ENCODE measurements around the gene VANGL2.
"Not testable (repeated sequence)": the region's sequence is repeated elsewhere in the genome, so short reads cannot be mapped to it uniquely, and the experiment has no call there.

VANGL2 gene

DNA sequence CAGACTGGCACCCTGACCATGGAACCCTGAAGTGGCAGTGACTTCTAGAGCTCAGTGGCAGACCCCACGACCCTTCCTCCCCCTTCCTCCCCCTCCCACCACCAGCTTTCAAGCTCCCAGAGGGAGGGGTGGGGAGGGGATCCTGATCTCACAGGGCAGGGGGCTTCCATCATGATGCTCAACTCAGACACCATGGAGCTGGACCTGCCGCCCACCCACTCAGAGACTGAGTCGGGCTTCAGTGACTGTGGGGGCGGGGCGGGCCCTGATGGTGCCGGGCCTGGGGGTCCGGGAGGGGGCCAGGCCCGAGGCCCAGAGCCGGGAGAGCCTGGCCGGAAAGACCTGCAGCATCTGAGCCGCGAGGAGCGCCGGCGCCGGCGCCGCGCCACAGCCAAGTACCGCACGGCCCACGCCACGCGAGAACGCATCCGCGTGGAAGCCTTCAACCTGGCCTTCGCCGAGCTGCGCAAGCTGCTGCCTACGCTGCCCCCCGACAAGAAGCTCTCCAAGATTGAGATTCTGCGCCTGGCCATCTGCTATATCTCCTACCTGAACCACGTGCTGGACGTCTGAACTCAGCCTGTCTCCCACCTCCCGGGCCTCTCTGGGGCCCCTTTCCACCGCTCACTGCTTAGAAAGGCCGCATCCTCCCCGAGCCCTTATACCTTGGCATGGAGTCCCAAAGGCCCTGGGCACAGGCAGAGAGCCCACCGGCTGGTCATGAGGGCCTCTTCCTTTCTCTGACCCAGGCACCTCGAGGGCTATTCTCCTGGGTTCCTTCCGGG lies 29.6 kb upstream of the VANGL2 start:
- no peak for DNase-seq (ENCODE audit: low spot score)

DNA sequence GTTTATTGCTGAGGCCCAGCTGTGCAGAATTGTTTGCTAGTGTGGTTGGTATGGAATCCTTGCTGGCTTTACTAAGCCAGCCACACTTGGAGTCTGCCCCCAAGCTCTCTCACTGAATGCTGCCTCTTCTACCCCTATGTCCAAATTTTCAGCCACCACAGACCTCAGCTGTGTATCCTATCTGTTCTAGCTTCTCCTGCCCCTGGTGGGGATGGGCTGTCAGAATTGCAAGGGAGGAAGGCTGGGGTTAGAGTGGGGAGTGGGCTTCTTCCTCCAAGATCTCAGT lies 29.1 kb upstream of the VANGL2 start:
- no peak for DNase-seq (ENCODE audit: low spot score)

DNA sequence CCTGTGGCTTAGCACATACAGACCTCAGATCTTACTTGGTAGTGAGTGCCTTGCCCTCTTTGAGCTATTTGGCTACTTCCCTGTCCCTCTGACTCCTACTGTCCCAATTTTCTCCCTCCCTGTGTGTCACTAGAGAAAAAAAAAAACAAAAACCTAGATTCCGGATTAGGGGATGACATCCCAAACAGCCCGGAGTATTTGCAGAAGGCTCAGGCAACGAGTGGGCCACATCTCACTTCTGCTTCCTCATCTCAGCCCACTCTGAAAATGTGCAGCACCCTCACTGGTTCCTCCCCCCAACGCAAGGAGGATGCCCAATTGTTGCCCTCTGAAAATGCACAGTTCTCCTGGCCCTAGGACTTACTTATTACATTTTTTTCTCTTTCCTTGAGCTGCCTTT lies 28.6 kb upstream of the VANGL2 start:
- DNase-seq (ENCODE audit: low spot score), result no peak

DNA sequence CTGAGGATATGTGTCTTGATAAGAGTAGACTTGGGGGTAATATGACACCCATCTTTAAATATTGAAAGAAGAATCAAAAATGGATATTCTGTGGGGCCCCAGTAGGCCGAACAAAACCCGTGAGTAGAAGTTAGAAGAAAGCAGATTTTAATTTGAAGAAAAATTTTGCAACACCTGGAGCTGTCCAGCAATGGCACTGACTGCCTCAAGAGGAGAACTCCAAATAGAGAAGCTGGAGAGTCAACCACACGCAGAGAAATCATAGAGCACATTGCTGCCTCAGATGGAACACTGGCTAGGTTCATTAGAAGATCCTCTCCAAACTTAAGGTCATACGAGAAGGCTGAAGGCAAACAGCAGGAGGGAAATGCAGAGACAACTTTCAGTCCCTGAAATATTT lies 26.7 kb upstream of the VANGL2 start:
- no peak for DNase-seq (ENCODE audit: low spot score)

DNA sequence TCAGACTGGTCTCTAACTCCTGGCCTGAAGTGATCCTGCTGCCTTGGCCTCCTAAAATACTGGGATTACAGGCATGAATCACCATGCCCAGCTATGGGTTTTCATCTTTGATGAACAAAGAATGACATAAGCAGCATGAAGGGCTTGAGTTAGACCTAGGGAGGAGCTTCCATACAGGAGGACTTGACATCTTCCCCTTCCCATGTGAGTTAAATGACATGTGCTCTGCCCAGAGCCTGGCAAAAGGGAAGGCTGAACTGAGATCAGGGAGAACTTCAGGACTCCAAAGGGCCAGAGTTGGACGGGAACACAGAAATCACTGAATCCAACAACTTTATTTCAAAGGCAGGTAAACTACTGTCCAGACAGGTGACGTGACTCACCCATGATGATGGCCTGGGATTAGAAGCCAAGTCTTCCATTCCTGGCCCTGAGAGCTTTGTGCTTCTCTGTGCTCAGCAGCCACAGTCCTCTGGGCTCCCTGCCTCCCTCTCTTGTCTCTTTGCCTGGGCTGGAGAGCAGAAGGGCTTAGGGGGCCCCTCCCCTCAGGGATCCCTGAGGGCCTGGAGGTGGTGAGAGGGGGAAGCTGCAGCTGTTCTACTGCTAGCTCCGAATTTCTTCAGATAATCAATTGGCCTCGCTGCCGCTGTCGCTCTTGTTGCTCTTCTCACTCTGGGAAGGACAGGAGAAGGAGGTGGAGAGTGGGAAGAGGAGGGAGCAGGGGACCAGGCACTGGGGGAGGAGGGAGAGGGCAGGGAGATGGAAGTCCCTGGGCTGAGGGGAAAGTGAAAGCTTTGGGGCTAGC lies 25.9 kb upstream of the VANGL2 start:
- DNase-seq (ENCODE audit: low spot score), result no peak

DNA sequence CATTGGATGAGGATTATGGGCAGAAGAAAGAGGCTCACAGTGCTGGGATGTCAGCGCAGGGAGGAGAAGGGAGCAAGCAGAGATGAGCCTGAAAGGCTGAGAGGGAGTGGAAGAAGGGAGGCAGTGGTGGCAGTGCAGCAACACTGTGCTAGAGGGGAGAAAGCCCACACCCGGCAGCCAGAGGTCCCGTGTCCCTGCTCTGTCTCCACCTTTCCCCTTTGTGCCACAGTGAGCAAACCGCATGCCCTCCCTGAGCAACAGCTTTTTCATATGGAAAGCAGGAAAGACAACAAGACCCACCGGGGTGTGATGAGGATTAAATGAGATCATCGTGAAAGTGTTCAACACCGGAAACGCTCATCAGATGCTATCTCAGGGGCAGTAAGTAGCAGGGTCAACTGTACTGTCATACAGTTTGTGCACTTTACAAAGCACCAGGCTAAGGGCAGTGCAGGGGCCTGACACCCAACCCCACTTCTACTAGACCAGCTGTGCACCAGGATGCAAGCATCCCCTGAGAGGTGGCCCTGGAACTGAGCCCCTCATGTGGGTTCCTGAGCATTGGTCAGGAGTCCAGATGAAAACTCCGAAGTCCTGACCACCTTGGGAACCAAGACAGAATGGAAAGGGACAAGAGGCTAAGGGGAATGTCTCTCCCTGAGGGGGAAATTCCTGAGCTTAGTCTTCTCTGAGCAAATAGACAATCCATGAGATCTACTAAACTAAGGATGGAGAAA lies 24.4 kb upstream of the VANGL2 start:
- no peak for DNase-seq (ENCODE audit: low spot score)

DNA sequence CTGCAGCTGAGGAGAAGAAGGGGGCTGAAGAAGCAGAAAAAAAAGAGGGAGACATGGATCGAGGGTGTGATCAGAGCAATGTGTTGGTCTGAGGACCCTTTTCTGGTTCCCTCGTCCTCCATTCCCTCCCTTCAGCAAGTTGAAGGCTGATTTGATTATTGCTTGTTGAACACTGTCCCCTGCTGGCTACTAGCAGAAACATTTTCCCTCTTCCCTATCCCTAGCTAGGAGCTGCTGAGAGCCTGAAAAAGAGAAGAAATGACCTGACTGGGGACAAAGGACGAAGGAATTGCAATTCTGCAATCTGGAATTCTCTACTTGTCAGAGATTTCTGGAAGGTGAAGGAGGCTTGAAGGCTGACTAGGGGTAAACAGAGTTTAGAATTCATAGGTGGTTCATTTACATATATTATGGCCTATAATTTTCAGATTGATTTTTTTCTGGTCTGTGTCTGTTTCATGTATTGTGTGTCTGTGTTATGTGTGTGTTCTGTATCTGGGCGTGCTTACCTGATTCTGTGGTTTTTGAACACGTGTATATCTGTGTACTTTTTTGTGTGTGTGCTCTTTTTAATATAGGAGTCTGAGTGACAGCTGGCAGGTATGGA lies 23.7 kb upstream of the VANGL2 start:
- DNase-seq (ENCODE audit: low spot score), result peak; percentile 57

DNA sequence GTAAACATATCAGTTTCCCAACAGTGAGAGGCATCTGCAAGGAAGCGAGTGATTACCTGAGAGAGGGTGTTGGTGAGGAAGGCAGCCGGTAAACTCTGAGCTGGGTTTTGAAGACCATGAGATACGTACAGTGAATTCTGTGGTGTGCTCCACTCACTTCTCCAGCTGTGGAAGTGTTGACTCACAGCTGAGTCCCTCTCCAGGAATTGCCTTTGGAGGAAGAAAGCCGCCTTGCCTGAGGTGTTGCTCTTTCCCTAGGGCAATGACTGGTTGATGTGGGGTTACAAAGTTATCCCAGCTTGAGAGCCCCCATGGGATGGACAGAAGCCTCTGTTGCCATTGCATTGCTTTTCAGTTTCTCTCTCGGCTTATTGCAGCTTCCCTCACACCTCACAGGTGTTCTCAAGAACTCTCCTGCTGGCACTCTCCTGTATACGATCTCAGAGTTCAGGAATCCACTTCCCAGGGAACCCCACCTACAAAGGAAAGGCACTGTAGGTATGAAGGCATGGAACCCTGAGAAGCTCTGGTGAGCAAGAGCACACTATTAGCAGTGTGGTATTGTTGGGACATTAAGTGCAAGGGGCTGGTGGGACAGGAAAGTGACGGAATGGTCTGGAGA lies 22.7 kb upstream of the VANGL2 start:
- DNase-seq (ENCODE audit: low spot score), result no peak

DNA sequence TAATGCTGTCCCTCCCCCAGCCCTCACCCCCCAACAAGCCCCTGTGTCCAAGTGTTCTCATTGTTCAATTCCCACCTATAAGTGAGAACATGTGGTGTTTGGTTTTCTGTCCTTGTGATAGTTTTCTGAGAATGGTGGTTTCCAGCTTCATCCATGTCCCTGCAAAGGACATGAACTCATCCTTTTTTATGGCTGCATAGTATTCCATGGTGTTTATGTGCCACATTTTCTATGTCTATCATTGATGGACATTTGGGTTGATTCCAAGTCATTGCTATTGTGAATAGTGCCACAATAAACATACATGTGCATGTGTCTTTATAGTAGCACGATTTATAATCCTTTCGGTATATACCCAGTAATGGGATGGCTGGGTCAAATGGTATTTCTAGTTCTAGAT lies 15.6 kb upstream of the VANGL2 start:
- DNase-seq (ENCODE audit: low spot score), result not testable (repeated sequence)

DNA sequence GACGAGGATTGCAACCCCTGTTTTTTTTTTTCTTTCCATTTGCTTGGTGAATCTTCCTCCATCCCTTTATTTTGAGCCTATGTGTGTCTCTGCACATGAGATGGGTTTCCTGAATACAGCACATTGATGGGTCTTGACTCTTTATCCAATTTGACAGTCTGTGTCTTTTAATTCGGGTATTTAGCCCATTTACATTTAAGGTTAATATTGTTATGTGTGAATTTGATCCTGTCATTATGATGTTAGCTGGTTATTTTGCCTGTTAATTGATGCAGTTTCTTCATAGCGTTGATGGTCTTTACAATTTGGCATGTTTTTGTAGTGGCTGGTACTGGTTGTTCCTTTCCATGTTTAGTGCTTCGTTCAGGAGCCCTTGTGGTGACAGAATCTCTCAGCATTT lies 12.0 kb upstream of the VANGL2 start:
- not testable (repeated sequence) for DNase-seq (ENCODE audit: low spot score)

DNA sequence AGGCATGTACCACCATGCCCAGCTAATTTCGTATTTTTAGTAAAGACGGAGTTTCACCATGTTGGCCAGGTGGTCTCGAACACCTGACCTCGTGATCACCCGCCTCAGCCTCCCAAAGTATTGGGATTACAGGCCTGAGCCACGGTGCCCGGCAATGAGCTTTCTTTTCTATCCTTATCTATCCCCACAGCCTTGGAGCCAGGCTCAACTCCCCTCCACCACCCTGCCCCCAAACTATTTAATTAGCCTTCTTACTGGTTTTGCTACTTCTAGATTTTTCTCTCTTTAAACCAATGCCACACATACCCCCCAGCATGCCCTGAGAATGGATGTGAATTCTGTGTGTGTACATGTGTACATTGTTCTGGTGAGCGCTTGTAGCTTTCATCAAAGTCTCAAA lies 5.7 kb upstream of the VANGL2 start:
- DNase-seq (ENCODE audit: low spot score), result no peak

DNA sequence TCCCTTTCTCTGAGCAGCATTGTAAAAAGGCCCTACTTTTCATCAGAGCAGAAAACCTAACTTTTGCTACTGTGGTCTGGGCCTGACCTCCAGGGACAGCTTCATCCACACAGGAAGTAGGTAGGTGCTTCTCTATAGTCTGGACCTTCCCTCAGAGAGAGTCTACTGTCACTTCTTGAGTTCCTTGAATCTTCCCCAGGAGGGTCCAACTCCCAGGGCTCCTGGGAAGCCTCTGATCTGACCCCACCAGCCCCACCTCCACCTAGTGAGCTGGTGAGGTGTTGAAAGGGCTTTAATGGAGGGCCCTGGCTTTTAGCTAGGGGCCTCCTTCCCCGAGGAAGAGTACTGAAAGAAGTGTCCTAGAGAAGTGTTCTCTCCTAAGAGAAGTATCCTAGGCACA lies 2.7 kb upstream of the VANGL2 start:
- no peak for DNase-seq (ENCODE audit: low spot score)

DNA sequence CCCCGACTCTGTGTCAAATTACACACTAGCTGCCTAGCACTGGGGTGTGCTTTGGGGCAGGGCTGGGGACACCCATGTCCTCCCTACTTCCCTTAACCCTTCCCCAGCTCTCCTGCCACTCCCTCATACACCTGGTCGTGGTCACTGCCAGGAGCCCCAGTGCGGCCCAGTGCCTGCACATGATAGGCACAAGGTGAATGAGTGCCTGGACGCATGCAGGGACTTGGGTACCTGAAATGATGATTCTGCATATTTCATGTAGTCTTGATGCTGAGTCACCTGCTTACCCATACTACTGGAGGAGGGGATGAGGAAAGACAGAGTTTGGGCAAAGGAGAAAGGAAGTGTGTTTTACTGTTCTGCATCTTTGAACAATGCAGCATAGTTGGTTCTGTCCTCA lies 1.5 kb upstream of the VANGL2 start:
- DNase-seq (ENCODE audit: low spot score), result no peak

DNA sequence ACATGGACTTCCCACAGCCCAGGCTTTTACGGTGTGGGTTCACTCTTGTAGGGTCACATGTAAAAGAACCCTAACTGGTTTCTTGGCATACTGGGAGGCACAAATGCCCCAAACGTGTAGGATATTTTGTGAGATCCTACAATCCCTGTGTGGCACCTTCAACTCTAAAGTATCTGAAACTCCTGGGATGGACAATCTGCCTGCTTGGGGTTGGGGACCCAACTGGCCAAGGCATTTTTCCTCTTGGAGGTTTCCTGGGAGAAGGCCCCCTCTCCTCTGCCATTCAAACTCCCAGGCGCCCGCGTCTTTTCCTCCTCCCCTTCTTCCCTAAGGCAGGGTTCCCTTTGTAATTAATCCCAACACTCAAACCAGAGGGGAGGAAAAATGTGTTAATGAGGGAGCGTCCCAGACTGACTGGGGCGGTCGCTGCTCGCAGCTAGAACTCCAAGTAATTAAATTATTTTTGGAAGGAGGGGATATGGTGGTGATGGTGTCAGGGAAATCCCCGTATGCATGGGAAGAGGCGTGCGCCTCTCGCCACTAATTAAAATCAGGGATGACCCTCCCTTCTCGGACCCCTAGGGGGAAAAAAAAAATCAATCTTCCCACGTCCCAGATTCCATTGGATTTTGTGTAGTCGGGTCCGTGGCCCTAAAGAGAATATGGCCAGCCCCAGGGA lies 681 bp upstream of the VANGL2 start:
- DNase-seq (ENCODE audit: low spot score), result no peak

DNA sequence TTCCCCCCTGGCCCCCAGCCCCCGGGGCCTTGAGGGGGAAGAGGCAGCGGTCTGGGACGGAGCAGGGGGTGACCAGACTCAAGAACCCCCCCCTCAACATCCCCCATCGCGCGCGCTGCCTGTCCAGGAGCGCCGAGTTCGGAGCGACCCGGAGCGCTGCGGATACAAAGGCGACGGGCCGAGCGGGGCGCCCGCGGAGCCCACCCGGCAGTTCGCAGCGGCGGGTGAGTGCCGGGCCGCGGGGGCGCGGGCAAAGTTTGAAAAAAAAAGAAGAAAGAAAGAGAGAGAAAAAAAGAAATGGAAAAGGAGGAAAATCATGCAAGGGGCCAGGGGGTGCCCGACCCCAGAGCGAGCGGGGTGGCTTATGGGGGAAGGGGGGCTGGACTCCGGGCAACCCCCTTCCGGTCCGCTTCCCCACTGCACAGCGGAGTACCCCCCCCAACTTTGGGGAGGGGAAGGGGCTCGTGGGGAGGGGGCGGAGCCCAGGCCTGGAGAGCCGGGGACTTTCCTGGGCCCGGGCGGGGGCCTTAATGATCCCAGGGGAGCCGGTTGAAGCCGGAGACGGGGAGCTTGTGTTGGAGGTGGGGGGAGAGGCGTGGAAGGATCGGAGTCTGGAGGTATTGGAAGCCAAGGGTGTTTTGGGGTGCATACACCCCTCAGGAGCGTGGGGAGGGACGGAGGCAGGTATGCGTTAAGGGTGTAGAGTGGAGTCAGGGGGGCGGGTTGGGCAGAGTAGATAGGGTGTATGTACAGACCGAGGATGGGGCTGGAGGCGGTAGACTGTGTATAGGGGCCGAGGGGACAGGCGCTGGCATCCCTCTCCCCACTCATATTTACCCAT lies 502 bp downstream of the VANGL2 start:
- DNase-seq (ENCODE audit: low spot score), result no peak

DNA sequence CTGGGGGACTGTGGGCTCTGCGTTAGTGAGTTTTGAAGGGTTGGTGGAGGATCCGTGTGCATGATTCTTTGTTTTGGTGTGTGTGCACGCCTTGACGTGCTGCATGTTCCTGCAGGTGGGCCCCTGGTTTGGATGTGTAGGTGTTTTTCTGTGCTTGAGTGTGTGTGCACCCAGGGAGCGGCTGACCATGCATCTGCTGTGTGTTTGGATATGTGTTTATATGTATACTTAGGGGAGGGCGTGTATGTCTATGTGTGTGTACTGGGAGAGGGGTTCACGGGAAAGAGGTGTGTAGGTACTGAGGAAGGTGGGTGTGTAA lies 1.1 kb downstream of the VANGL2 start:
- no peak for DNase-seq (ENCODE audit: low spot score)

DNA sequence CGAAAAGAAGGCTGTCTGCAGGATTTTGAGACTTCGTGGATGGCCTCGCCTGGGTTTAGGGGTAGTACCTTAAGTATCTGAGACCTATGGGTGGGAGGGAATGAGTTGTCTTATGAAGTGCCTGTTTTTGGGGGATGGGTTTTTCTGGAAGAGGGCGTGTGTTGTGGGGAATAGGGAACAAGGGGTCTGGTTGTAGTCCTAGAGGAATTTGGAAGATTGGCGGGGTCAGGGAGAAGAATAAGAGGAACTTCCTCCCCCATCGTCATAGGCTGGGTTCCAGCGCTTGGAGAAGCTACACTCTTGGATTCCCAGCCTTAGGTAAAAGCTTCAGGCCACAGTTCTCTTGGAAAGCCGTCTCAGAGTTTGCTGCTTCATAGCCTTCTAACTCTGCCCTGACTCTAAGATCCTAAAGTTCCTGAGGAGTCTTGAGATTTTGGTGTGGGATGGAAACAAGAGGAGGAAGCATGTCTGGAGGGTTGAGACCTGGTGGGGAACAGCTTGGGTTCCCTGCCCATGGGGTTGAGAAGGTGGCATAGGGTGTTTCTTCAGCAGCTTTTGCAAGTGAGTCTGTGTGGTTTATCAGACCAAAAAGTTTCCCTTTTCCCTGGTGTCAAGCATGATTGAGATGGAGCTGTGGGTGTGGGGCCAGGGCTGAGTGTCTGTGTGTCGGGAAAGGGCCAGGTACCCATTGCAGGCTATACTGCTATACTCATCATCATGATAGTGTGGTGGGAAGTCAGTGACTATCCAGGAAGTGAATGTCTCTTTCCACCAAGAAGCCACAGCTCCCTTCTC lies 1.8 kb downstream of the VANGL2 start:
- DNase-seq (ENCODE audit: low spot score), result no peak

DNA sequence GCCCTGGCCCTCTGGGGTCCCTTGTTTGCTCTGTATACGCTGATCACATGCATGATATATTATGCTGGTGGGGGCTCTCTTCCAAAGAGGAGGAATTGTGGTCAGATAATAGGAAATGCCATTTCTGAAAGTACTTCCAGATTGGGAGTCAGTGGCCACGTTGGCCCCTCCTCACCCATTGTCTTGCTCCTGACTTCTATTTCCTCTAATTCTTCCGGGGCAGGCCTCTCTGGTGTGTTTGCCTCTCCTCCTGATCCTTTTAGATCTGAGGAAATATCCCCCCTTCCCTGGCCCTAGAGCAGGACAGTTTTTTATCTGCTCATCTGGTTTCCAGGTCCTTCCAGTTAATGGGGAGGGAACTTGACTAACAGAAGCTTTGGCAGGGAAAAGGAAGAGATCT lies 2.9 kb downstream of the VANGL2 start:
- DNase-seq (ENCODE audit: low spot score), result no peak

DNA sequence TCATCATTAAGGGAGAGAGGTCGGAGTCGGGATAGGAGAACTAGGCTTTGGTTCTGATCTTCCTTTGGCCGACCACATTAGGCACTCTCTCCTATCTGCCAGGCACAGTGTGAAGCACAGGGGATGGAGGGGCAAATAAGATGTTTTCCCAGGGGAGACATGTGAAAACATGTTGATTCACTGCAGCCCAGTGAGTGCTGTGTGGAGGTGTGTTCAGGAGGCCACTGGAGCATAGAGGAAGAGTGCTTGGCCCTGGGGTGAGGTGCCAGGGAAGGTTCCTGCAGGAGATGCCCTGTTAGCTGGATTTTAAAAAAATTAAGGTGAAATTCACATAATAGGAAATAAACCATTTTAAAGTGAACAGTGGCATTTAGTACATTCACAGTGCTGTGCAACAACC lies 3.7 kb downstream of the VANGL2 start:
- no peak for DNase-seq (ENCODE audit: low spot score)

DNA sequence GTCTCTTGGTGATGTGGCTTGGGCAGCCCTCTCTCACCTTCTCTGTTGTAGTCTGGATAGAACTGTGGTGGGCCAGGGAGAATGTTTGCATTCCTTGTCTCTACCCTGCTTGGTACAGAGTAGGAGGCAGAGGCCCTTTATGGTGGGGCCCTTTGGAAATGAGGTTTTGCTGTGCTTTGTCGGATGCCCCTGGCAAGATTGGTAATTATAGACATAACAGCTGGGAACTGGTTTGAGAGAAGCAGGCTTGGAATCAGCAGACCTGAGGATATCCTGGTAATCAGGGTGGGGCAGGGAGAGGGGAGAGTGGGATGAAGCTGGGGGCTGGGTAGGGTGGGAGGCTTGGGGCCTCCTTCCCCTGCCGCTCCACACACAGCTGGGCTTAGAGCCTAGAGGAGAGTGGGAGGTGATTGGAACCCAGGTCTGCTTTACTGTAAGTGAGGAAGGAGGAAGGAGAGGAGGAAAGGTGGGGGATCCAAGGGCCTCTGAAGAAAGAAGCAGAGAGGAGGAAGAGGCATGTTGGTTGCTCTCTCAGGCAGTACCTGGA lies 5.0 kb downstream of the VANGL2 start:
- DNase-seq (ENCODE audit: low spot score), result no peak

Measured in LoVo (cell line).